Anterior cingulate cortex (tissue), 58 donors: ENCODE data around the gene LINGO1.

Experiments
- DNase-seq, 58 donors: peaks; one replicate each; lab custom pipeline; 2025; lab: John Stamatoyannopoulos, UW

LINGO1 gene

GRCh38 chr15:77632534-77633133 lies at the start of gene LINGO1:
TSS of gene LINGO1 (minus strand) at chr15:77632912. CDS start at chr15:77632315, 597 bp downstream.
- DNase-seq: peak in 47 of 58 donors; percentile 14 to 76 (median 50)

- no peak for DNase-seq
Measured at GRCh38 chr15:77681362-77681761, 48.6 kb upstream of the LINGO1 start.

GRCh38 chr15:77676569-77677375 lies 44.1 kb upstream of the LINGO1 start:
- DNase-seq: no peak

GRCh38 chr15:77675806-77676415 lies 43.2 kb upstream of the LINGO1 start:
- no peak for DNase-seq

GRCh38 chr15:77674327-77674726 lies 41.6 kb upstream of the LINGO1 start:
- no peak for DNase-seq

GRCh38 chr15:77673866-77674265 lies 41.2 kb upstream of the LINGO1 start:
- DNase-seq: peak in 3 of 58 donors; percentile 9 to 42 (median 20)

- DNase-seq: no peak
Measured at GRCh38 chr15:77672135-77672534, 39.4 kb upstream of the LINGO1 start.

- no peak for DNase-seq
Measured at GRCh38 chr15:77671362-77672056, 38.8 kb upstream of the LINGO1 start.

- no peak for DNase-seq
Measured at GRCh38 chr15:77670558-77671361, 38.0 kb upstream of the LINGO1 start.

- no peak for DNase-seq
Measured at GRCh38 chr15:77669896-77670295, 37.2 kb upstream of the LINGO1 start.

GRCh38 chr15:77667338-77668234 lies 34.9 kb upstream of the LINGO1 start:
- no peak for DNase-seq

GRCh38 chr15:77666296-77666660 lies 33.6 kb upstream of the LINGO1 start:
- DNase-seq: no peak

GRCh38 chr15:77665530-77666295 lies 33.0 kb upstream of the LINGO1 start:
- DNase-seq: peak in 1 of 58 donors; percentile 19

GRCh38 chr15:77664428-77664827 lies 31.7 kb upstream of the LINGO1 start:
- no peak for DNase-seq

- no peak for DNase-seq
Measured at GRCh38 chr15:77663256-77663655, 30.5 kb upstream of the LINGO1 start.

GRCh38 chr15:77659350-77660321 lies 26.9 kb upstream of the LINGO1 start:
- peak in 26 of 58 donors; percentile 14 to 67 (median 26) for DNase-seq

GRCh38 chr15:77658304-77658703 lies 25.6 kb upstream of the LINGO1 start:
- peak in 5 of 58 donors; percentile 23 to 67 (median 39) for DNase-seq
